Cardiac muscle cell (in vitro differentiated cells and primary cell): ENCODE data around the gene GFPT2. TPM values are rescaled to one million over a fixed set of nuclear protein-coding genes. Genes with fewer than 3 reads are reported as not detected.

Experiments
- DNase-seq, 2 donors: peaks; one replicate each; pipeline versions ENCODE4 v3.0.0 to v3.0.0-alpha.2; 2010 to 2017; ENCODE audit warnings: low read depth in 1 of 2, low spot score in 1 of 2
- H3K27ac ChIP-seq: fragments of 200-600 bp; sonication (generic); 2 replicates; pipeline ENCODE4 v1.5.1; 2016
- H3K27me3 ChIP-seq: fragments of 200-600 bp; sonication (generic); 2 replicates; pipeline ENCODE4 v1.6.0; 2016; ENCODE audit warnings: control low read depth
- H3K36me3 ChIP-seq: fragments of 200-600 bp; sonication (generic); 2 replicates; pipeline ENCODE4 v1.5.1; 2016; ENCODE audit warnings: control low read depth
- H3K4me1 ChIP-seq: fragments of 200-600 bp; sonication (generic); 2 replicates; pipeline ENCODE4 v1.8.1; 2017; ENCODE audit warnings: low read depth, mild to moderate bottlenecking, mixed run types
- H3K4me3 ChIP-seq: fragments of 200-600 bp; sonication (generic); 2 replicates; pipeline ENCODE4 v1.5.1; 2016; ENCODE audit warnings: mild to moderate bottlenecking
- H3K9me3 ChIP-seq: fragments of 200-600 bp; sonication (generic); 2 replicates; pipeline ENCODE4 v1.5.1; 2017; ENCODE audit warnings: low read depth, mild to moderate bottlenecking, control low read depth
- CTCF ChIP-seq: IDR thresholded peaks from 2 replicates; pipeline ENCODE4 v1.5.1; 2012; ENCODE audit warnings: low read depth, mild to moderate bottlenecking, low read length
- polyA plus RNA-seq: library from polyadenylated mRNA; unstranded; fragments of >200 nt; fragmentation: Nextera tagmentation; extraction: Ambion mirVana; gene quantifications from 2 replicates; pipeline ENCODE4 v1.2.1, GENCODE V29; 2016
- total RNA-seq: library from RNA; depleted of rRNA; stranded (reverse); fragments of >200 nt; gene quantifications from 2 replicates; pipeline ENCODE4 v1.2.3, GENCODE V29; 2016

GFPT2 gene
- total and polyA plus RNA-seq, 2 experiments from 2014 or later: 37.7 to 39.8 TPM

GRCh38 chr5:180380856-180381255 lies 27.7 kb upstream of the GFPT2 start:
- no peaks in the 10 kb centered on the region for H3K27me3 ChIP-seq
- H3K4me3 ChIP-seq: no peak overlapping the region
- TF ChIP-seq CTCF: no peak
- no peaks in the 10 kb centered on the region for H3K9me3 ChIP-seq
- DNase-seq: peak in 1 of 2 donors; percentile 29
- no peak overlapping the region for H3K27ac ChIP-seq
- H3K4me1 ChIP-seq: no peaks in the 10 kb centered on the region
- no peaks in the 10 kb centered on the region for H3K36me3 ChIP-seq

GRCh38 chr5:180380441-180380840 lies 27.3 kb upstream of the GFPT2 start:
- no peak for DNase-seq
- H3K27ac ChIP-seq: no peak overlapping the region
- no peaks in the 10 kb centered on the region for H3K9me3 ChIP-seq

DNA sequence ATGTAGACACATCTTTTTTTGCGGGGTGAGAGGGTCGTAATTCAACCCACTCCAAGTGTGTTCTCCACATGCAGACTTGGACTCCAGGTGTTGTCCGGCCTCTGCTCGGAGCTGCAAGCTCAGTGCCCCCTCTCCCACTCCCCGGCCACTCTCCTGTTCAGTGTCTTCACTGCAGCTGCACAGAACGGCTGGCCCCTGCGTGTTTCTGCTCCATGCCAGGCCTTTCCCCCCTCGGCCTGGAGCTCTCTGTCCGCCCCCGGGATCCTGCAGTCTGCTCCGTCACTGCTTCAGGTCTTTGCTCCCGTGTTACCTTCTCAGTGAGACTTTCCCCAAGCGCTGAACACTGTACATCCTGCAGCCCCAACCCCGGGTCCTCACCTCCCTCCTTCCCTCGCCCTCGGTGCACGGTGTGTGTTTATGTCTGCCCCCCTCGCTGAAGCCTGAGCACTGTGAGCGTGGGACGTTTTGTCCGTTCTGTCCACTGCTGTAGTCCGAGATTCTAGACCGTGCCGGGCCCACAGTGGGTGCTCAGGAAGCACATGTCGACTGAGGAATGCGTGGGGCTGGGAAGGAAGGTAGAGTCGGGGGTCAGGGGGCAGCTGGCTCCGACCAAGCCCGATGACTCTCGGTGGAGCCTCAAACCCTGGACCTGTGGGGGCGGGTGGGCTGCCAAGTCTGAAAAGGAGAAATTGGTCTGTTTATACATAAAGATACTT lies 26.4 kb upstream of the GFPT2 start:
- Histone ChIP-seq H3K27ac (no peak overlapping the region), H3K27me3 (no peaks in the 10 kb centered on the region), H3K36me3 (no peaks in the 10 kb centered on the region), H3K4me1 (no peaks in the 10 kb centered on the region), H3K4me3 (no peak overlapping the region), H3K9me3 (no peaks in the 10 kb centered on the region)
- TF ChIP-seq CTCF: no peak
- no peak for DNase-seq

More at GRCh38 chr5:180380441-180380840, 27.3 kb upstream of the GFPT2 start:
- Histone ChIP-seq H3K4me1 (no peaks in the 10 kb centered on the region), H3K36me3 (no peaks in the 10 kb centered on the region), H3K27me3 (no peaks in the 10 kb centered on the region), H3K4me3 (no peak overlapping the region)
- TF ChIP-seq CTCF: no peak

GRCh38 chr5:180378438-180379344 lies 25.6 kb upstream of the GFPT2 start:
- no peak for TF ChIP-seq CTCF
- DNase-seq: no peak
- Histone ChIP-seq H3K4me1 (no peaks in the 10 kb centered on the region), H3K9me3 (no peaks in the 10 kb centered on the region), H3K4me3 (no peak overlapping the region), H3K27me3 (no peaks in the 10 kb centered on the region), H3K27ac (no peak overlapping the region), H3K36me3 (no peaks in the 10 kb centered on the region)

DNA sequence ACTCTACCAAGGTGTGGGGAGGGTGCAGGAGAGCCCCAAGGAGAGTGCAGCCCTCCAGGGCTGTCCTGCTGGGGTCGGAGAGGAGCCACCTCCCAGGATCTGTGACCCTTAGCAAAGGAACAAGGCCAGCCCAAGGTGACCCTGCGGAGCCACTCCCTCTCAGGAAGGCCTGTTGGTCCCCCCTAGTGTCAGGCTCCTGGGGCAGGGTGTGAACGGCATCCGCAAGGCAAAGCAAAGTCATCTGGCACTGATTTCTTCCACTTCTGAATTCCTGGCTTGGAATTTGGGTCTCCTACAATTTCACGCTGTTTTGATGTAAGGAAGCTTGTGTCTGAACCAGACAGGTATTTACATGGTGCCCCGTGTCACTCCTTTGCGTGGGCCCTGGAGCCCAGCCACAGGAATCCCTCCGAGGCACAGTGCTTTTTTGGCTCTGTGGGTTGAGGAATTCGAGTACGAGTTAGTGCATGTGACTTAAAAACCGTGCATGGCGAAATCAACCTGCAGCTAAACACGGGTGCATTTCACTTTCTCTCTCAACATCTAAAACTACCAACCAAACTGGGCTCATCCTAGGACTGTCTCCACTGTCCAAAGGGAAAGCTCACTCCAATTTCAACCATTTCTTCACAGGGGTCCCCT lies 24.5 kb upstream of the GFPT2 start:
- H3K9me3 ChIP-seq: no peaks in the 10 kb centered on the region
- H3K27ac ChIP-seq: no peak overlapping the region
- no peak overlapping the region for H3K4me3 ChIP-seq
- no peak for DNase-seq
- H3K27me3 ChIP-seq: no peaks in the 10 kb centered on the region
- TF ChIP-seq CTCF: no peak
- no peaks in the 10 kb centered on the region for H3K4me1 ChIP-seq
- no peaks in the 10 kb centered on the region for H3K36me3 ChIP-seq
